ENCODE results near the gene HHAT.

GRCh38 chr1:210608767-210609166 is 280.1 kb downstream of the HHAT start:
- TF ChIP-seq CTCF (IDR thresholded peaks at IDR 0.05 in 4 of 5, conservative IDR thresholded peaks at IDR 0.05 in 1 of 5) (no peak), POLR2A (IDR thresholded peaks at IDR 0.05) (no peak)

Data from gastrocnemius medialis (tissue), 4 donors.